Stimulated activated CD8-positive, alpha-beta memory T cell treated with anti-CD3 and anti-CD28 coated beads, Interleukin-15, amount 100 ng/mL, for 1 hour (primary cell): ENCODE data around the gene LY6G5B.
A peak's percentile ranks its signal among the peaks of the same experiment; 100 is the strongest.

Source experiments
- DNase-seq: peaks from one replicate; pipeline ENCODE4 v3.0.0-alpha.2; 2020; ENCODE audit warnings: low read depth

LY6G5B gene

DNA sequence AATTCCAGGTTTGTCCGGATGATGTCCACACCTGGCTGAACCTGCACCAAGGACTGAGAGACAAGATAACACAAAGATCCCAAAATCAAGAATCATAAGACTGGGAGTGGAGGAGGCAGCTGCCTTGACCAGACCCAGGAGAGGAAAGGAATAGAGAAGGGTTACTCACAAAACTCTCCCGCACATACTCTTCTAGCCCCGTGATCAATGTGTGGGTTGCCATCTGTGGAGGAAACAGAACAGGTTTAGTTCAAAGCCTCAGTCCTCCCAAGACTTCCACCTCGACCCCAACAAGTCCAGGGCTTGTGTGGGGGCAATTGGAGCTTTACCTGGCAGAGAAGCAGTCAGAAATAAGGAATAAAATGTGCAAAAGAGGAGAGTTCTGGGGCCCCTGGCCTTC is 28.4 kb upstream of the LY6G5B start:
- no peak for DNase-seq

DNA sequence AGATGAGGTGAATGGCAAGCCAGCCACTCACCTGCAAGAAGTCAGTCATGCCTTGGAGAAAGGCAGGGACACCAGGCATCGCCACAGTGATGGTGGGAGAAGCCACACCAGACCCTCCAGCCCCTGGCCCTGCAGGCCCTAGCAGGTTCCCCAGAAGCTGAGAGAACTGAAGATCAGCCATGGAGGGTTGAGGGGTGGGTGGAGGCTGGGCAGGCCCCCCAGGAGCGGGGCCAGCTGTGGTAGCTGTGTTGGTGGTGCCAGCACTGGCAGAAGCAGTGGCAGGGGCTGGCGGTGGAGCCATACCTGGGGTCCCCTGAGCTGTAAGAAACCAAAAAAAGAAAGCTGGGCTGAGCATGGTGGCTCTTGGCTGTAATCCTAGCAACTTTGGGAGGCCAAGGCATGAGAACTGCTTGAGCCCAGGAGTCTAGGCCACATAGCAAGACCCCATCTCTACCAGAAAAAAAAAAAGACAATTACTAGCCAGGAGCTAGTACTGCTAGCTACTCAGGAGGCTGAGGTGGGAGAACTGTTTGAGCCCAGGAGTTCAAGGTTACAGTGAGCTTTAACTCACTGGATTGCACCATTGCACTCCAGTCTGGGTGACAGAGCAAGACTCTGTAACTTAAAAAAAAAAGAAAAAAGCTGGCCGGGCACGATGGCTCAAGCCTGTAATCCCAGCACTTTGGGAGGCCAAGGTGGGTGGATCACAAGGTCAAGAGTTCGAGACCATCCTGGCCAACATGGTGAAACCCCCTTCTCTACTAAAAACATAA is 26.8 kb upstream of the LY6G5B start:
- no peak for DNase-seq

DNA sequence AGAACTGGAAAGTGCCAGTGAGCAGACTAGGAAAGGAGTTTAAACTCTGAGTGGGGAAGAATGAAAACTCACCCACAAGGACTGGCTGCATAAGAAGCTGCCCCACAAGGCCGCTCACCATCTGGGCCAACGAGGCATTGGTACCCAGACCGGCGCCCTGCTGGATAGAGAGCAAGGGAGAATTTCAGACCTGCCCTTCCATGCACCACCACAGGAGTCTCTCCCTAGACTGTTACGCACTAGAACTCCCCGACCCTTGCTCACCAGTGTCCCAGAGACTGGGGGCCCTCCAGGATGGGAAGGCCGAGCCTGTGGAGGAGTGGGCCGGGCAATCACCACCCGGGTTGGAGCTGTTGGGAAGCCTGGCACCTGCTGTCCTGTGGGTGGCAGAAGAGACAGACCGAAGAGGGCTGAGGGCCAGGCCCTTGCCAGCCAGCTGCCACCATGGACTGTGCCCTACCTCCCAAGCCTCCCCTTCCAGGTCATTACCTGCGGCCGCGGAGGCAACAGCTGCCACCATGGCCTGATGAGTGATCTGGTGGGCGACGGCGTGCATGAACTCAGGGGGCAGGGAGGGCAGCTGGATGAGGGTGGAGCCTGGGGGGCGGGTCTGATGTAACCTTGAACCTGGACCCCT is 25.8 kb upstream of the LY6G5B start:
- DNase-seq = no peak

DNA sequence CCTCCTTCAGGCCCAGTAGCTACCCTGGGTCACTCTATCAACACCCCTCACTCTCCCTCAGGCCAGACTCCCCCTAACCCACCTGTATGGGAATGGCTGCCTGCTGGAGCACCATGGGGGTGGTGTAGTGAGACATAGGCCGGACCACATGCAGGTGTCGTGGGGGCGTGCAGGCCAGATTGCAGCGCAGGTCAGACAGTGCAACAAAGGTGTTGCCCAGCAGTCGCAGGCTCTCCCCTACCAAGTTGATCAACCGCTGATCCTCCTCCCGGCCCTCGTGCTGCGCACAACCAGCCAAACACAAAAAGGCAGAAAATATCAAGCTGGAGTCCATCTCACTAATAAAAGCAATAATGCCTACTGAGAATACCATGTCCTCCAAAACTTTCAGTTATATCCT is 24.5 kb upstream of the LY6G5B start:
- no peak for DNase-seq

DNA sequence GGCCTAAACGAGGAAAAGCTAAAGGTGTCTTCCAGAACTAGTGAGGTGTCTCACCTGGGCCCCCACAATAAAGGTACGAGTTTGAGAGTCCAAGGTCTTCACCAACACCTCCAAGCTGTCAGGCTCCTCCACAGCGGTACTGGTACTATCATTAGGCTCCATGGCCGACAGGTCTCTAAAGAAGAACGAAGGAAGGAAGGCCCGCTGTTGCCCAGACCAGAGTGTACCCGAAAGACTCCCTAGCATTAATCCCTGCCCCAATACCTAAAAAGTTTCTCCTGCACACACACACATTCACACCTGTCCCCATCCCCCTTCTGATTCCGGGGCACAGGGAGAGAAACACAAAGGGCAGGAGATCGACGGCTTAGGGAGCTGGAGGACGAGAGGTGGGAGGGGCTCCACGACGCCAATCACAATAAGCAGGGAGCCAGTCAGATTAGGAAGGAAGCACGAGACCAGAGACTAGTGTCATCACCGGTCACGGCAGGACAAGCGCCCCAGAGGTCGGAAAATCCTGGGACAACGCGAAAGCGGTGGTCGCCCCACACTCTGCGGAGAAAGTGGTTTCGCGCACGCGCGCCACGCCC is 18.1 kb upstream of the LY6G5B start:
- DNase-seq = no peak

DNA sequence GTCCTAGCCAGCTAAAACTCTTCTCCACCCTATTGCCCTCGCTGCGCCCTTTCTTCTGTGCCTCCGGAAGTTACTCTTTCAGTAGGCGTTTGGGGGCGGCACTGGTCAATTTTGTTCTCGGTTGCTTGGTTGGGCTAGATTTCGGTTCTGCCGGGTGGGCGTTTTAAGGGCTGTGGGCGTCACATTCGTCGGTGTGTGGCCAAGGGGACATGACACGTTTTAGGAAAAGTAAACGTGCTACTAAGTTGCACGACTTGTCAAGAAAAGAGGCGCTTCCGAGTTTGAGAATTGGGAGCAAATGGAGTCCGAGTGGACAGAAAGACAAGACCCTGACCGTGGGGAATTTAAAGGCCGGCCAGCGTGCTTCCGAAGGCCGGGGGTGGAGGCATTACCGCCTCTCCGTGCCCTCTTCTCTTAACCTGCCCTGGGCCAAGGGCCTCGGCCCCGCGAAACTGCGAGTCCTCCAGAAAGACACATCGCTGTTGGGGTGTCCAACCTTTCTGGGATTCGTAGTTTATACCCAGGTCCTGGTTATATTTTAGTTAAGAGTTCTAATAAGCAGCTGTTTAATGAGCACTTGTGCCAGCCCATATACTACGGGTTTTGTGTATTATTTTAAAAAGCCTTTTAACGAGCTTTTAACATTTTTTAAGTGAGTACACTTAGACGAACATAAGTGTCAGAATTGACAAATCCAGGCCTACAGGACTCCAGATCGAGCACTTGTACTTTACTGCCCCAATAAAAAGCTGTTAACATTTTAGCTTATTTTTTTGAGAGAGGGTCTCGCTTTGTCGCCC is 16.7 kb upstream of the LY6G5B start:
- peak; percentile 71 for DNase-seq

DNA sequence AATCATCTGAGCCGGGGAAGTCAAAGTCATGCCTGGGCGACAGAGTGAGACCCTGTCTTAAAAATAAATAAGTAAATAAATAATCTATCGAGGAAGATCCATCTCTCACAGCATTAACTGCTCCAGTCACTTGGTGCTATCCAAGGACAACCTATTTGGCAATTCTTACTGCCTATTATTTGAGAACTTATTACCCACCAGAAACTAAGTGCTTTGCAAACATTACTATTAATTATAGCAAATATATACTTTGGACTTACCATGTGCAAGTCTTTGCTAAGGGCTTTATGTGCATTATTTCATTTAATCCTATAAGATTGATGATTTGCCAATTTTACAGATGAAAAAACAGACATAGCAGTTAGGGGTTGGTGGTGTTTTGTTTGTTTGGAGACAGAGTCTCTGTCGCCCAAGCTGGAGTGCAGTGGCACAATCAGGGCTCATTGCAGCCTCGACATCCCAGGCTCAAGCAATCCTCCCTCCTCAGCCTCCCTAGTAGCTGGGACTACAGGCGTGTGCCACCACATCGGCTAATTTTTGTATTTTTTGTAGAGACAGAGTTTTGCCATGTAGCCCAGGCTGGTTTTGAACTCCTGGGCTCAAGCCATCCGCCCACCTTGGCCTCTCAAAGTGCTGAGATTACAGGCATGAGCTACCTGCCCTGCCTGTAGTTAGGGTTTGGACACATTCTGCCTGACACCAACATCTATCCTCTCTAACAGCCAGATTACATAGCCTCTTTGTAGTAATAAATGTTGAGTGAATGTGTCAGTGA is 15.0 kb upstream of the LY6G5B start:
- DNase-seq = no peak

DNA sequence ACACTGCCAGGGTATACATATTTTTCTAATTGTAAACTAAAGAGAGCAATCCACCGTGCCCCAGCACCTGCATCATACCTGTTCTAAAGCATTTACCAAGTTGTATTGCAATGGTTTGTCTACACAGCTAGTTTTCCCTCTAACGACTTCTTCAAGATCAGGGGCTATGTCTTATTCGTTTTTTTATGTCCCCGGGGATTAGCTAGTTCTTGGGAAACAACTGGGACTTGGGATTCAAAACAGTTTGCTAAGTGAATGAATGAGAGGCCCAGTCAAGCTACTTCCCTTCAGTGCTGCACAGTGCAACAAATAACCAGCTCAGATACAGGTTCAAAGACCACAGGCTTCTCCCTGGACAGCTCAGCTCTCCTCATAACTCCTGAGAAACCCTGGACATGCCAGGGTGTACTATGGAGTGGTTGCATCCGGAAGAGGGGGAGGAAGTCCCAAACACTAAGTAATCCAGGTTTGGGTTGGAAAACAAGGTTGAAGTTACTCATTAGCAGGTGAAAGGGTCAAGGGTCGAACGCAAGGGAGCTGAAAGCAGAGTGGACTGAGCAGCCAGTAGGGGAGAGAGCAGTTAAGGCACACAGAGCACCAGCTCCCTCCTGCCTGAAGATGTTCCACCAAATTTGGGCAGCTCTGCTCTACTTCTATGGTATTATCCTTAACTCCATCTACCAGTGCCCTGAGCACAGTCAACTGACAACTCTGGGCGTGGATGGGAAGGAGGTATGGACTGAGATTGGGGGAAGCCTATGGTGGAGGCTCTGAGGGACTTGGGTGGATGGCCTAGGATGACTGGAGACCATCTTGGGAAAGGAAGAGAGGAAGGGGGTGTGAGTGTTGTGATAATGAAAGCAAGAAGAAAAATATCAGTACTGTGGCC is 14.2 kb upstream of the LY6G5B start, which contains the start of gene APOM:
Gene APOM (plus strand): TSS at position 546 of the 889 bp plus-strand sequence. CDS start 73 bp downstream, at position 619.
- DNase-seq = no peak

DNA sequence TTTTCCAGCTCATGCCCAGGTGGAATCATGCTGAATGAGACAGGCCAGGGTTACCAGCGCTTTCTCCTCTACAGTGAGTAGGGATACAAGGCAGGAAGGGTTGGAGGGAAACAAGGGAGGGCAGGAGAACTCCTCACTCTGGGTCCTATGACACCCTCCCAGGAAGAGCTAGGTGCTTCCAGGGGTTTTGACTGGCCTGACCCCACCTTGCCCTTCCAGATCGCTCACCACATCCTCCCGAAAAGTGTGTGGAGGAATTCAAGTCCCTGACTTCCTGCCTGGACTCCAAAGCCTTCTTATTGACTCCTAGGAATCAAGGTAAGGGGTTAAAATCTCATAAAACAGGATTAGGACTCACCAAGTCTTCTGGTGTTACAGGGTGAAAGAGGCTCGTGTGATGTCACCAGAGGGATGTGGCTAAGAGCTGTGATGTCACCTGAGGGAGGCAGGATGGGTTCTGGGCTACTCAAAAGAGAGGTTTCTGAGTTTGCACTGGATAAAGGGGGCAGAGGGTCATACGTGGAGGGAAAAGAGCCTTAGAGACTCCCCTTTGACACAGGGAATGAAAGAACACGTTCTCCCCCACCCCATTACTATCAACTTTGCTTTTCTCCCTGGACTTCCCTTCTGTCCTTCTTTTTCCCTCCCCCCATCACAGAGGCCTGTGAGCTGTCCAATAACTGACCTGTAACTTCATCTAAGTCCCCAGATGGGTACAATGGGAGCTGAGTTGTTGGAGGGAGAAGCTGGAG is 12.2 kb upstream of the LY6G5B start:
- DNase-seq = no peak

DNA sequence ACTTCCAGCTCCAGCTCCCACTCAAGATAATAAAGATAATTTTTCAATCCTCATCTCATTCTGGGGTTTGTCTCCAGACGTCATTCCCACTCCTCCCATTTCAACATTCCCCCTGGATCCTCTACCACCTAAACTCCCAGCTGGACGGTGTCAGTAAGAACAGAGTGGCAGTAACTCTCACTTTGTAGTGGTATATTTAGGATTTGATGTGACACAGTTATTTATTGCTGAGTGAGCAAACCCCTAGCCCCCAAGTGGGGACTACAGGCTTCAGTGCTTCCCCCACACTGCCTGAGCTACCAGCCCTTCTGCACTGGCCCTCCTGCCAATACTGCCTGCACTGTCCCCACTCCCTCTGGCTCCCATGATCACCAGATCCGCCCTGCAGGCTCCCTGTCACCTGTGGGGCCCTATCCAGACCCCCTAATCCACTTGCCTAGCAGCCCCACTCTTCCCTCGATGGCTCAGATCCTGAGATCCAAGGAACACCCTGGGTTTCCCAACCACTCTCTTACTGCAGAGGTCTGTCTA is 11.6 kb upstream of the LY6G5B start:
- DNase-seq = no peak

DNA sequence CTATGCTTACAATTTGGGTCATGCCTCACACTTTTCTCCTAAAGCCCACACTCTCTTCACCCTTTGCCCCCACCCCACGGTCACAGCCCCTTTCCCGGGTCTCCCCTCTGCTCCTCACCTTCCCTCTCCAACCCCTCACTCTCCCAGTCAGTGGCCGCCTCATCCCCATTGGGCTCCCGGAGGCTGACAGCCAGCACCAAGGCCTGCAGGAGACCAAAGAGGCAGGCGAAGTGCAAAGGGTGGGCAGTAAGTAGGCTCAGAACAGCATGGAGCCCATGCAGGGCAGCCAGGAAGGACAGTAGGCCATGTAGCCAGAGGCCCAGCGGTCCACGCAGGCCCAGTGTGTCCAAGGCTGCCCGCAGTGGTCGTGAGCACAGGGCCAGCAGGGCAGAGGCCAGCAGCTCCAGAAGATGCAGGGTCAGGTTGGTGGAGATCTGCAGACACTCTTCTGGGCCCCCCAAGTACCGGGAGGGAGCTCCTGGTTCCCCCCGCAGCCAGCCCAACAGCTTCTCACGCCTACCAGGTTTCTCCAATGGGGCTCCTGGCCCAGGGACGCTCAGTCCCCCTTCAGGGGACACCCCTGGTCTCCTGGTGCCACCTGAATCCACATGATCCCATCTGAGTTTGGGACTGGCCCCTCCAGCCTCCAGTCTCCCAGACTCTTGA is 10.7 kb upstream of the LY6G5B start:
- DNase-seq = no peak

DNA sequence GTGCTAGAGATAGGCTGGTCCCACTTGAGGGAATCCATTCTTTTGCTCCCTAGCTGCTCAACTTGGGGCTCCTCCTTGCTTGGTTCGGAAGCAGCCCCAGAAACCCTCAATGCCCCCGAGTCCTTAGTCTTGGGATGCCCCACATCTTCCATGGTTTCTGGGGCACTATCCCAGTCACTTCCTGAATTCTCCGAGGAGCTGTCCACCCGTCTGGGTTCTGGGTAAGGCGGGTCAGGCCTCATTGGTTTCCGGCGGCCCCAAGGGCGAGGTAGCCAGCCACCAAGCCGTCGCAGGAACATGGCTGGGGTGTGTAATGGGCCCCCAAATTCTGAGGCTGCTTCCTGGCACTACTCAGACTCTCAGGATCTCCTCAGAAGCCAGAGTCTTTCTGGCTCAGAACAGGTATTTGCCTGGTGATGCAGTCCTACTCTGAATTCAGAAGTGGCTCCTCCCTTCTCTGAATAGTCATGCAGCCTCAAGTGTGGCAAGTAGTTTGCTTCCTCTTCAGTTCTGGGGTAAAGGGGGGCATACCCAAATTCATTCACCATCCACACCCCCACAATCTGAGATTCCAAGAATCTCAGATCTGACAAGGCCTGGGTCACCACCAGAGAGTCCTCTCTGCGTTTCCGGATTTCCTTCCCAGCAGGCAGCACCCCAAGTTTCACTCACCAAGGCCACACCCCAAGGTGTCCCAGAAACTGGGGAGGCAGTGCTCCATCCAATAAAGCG is 10.0 kb upstream of the LY6G5B start:
- no peak for DNase-seq

DNA sequence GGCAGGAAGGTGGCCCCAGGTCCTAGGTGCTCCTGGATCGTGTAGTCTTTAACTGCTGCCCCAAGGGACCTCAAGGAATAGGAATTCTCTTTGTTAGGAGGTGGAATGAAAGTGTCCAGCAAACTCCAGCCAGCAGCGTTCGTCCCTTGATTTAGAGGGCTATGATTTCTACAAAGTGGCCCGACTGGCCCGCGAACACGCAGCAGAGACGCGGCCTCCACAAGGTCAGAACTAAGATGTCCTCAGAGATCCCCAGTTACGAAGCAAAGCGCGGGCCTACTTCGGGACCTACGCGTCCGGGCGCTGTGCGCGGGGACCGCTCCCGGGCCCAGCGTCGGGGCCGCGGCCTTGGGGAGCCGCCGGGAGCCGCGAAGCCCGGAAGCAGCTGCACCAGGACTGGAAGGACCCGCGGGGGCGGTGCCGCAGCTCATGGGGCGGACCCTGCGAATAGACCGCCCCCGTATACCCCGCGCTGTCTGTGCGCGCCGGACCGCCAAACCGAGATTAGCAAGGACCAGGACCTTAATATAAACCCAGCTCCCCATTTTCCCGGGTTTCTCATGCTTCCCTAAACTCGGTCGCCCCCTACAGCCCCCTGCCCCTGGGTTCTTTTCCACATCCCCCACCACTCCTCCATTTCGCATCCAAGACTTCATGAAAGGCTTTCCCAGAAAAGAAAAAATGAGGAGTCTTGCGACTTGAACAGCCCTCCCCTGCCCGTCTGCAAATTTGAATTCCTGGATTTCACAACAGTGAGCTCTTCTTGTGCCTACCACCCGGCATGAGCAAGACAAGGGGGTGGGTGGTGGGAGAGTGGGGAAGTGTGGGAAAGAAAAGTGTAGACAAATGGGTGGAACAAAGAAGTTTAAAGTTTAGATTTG is 9.2 kb upstream of the LY6G5B start, which contains the start of gene C6orf47:
Gene C6orf47 (minus strand): TSS at position 398 of the 881 bp plus-strand sequence. CDS start 831 bp downstream, outside the sequence.
- DNase-seq = peak; percentile 56

DNA sequence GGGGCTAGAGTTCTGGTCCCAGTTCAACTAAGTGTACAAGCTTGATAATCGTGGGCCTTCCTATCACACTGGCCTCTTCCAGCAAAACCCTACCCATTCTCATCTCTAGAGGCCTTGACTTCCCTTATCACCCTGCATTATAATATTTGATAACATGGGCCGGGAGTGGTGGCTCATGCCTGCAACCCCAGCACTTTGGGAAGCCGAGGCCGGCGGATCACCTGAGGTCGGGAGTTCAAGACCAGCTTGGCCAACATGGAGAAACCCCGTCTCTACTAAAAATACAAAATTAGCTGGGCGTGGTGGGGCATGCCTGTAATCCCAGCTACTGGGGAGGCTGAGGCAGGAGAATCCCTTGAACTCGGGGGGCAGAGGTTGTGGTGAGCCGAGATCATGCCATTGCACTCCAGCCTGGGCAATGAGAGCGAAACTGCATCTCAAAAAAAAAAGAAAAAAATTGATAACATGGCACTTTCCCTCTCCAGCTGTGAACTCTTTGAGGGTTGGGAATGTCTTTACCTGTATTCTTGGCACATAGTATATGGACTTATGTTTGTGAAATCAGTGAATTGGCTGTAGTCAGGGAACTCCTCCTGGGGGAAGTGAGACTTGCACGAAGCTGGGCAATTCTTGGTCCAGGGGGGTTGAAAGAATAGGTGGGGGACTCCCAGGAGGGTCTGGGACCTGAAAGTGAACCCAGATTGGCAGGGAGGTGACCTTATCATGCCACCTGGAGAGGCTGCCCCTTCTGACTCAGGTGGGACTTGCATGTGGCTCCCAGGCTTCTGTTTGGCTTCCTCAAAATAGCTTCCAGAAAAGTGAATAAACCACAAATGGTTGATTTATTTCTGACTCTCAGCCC is 8.3 kb upstream of the LY6G5B start:
- no peak for DNase-seq

DNA sequence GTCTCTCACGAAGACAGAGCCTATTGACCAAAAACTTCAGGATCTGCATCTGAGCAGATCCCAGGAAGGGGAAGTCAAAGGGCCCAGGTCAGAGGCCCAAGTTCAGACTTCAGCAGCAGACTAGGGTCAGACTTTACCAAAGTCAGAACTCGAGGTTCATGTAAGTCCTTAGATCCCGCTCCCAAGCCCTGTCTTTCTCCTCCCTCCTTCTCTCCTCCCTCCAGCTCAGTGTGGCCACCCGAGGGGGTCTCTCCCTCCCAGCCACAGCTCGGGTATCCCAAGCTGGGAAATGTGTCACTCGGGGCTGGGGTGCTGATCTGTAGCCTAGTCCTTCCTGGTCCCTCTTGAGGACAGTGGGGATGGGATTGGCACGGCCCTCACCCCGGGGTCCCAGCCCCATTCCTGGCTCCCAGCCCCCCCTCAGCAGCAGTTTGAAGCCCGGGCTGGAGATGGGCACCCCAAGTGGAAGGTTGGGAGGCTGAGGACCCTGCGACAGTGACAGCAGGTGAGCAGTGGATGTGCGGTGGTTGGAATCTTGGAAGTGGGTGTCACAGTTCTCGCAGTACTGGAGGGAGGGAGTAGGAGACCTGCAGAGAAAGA is 7.6 kb upstream of the LY6G5B start:
- no peak for DNase-seq
